HG03571 (cell line): ENCODE data around the gene SMAD2.
"Not testable (repeated sequence)": the region's sequence is repeated elsewhere in the genome, so short reads cannot be mapped to it uniquely, and the experiment has no call there.

ENCODE experiments used
- ATAC-seq: cut with Tn5 transposase; IDR thresholded peaks from one replicate; pipeline ENCODE4 v1.9.1; 2021; ENCODE audit not compliant: unreplicated experiment

SMAD2 gene

DNA sequence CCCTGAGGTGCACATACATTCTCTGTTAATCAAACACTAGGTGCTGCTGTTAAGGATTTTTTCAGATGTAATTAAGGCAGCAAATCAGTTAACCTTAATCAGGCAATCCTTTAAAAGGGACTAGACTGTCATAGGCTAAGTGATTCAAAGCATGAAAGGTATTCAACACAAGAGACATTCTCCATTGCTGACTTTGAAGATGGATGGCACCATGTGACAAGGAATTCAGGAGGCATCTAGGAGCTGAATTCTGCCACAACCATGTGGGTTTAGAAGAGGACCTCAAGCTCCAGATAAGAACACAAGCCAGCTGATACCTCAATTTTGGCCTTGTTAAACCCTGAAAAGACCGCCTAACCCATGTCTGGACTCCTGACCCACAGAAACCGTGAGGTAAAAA lies 84.0 kb downstream of the SMAD2 start:
- no peak for ATAC-seq

DNA sequence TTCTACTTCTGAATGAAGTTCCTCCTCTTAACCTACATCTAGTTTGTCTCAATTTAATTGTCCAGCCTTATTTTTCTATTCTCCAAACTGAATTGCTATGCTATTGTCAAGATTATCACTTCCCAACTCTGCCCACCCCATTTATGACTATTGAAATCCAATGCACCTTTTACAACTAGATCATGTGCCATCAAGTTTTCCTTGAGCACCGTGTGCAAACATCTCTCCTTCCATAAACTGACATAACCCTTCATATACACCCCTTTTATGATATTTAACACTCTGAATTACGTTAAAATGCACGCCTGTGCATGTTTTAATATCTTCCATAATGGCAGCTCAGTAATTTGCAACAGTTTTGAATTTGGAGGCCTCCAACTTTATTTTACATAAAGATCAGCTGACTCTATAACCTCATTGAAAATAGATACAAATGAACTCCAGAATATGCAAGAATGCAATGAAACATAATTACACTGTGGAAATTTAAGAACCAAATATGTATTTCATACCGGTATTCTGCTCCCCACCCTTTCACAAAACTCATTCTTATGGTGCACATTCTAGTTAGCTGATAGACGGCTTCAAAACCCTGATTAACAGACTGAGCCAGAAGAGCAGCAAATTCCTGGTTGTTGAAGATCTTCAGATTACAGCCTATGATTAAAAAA lies 85.5 kb downstream of the SMAD2 start:
- no peak for ATAC-seq

DNA sequence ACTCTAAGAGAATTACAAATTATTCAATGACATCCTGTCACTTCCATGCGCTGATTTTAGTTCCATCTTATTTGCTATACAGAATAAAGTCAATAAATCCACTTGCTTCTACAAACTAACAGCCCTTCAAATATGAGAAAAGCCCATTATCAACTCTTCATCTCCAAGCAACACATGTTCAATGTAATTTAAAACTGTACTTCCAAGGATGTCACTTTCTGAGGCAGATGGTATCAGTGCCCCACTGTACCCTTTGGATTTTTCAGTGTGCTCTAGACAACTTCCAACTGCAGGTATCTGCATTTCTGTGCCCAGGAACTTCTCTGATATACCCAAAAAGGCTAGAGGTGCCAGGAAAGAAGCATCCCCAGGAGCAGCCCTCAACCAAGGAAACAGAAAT lies 87.6 kb downstream of the SMAD2 start:
- ATAC-seq, result no peak

- ATAC-seq, result no peak
Observed at GRCh38 chr18:47838396-47838795, 92.1 kb downstream of the SMAD2 start.

DNA sequence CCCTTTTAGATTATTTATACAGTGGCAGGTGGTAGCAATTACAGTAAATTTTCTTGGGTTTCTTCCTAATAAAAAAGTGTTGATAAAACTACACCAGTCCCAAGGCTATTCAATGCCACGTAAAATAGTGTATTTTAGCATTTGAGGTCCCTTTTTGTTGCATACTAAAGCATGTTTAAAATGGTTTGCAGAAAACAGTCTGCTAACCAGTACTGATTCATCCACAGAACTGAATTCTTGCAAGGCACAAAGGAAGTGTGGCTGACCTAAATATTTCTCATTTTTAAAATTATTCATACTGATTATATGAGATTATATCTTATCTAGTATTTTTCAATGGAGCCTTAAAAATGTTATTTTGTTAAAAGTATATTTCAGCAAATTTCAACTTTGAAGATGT lies 98.1 kb downstream of the SMAD2 start:
- no peak for ATAC-seq

DNA sequence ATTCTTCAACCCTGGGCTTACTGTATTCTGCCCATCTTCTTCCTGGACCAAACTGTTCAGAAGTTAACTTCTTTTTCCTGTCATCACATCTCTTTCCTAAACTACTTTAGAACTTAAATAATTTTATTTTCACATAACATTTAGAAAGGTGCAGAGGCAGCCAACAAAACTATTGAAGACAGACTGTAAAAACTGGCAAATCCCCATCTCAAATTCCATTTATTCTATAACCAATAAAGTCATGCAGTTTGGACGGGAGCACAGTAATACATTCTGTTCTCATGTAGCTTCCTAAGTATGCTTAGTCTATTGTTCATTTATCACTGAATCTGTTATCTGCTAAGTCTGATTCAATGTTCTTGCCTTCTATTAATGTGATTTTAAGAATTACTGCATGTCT lies 99.1 kb downstream of the SMAD2 start:
- ATAC-seq, result no peak

GRCh38 chr18:47830772-47831171 lies 99.7 kb downstream of the SMAD2 start:
- ATAC-seq, result no peak

GRCh38 chr18:47829831-47830230 lies 100.6 kb downstream of the SMAD2 start:
- ATAC-seq, result no peak

DNA sequence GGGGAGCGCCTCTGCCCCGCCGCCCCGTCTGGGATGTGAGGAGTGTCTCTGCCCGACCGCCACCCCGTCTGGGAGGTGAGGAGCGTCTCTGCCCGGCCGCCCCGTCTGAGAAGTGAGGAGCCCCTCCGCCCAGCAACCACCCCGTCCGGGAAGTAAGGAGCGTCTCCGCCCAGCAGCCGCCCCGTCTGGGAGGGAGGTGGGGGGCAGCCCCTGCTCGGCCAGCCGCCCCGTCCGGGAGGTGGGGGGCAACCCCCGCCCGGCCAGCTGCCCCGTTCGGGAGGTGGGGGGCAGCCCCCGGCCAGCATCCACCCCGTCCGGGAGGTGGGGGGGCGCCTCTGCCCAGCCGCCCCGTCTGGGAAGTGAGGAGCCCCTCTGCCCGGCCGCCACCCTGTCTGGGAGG lies 102.4 kb downstream of the SMAD2 start:
- not testable (repeated sequence) for ATAC-seq

- no peak for ATAC-seq
Observed at GRCh38 chr18:47826157-47827074, 104.0 kb downstream of the SMAD2 start.

DNA sequence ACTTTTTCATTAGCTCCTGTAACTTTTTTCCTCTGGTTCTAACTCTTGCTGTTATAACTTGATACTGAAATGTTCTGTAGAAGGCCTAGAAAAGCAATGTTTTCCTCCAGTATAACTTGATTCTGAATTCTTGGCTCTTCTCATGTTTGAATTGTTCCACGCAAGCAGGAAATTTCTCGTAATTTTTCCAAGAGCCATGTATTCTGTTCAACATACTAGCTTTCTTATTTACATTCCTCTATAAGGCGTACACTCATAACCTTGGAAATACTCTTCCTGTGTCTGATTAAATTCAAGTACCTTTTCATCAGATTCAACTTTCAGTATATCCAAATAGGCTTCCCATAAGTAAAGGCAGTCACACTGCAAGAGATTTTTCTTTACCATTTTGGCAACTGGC lies 109.1 kb downstream of the SMAD2 start:
- ATAC-seq, result no peak

DNA sequence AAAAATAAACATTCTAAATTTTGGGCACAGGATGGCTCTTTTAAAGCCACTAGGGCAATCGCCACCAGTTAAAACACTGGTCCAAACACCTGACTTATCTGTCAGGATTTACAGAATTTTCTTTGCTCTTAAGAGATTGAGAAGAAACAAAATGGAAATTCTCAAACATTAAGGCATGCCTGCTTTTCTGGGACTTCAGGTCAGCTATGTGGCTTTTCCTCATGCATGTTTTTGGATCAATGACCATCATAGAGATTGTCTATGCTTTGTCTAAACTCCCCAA lies 112.7 kb downstream of the SMAD2 start:
- ATAC-seq, result no peak

GRCh38 chr18:47817017-47817794 lies 113.3 kb downstream of the SMAD2 start:
- no peak for ATAC-seq

DNA sequence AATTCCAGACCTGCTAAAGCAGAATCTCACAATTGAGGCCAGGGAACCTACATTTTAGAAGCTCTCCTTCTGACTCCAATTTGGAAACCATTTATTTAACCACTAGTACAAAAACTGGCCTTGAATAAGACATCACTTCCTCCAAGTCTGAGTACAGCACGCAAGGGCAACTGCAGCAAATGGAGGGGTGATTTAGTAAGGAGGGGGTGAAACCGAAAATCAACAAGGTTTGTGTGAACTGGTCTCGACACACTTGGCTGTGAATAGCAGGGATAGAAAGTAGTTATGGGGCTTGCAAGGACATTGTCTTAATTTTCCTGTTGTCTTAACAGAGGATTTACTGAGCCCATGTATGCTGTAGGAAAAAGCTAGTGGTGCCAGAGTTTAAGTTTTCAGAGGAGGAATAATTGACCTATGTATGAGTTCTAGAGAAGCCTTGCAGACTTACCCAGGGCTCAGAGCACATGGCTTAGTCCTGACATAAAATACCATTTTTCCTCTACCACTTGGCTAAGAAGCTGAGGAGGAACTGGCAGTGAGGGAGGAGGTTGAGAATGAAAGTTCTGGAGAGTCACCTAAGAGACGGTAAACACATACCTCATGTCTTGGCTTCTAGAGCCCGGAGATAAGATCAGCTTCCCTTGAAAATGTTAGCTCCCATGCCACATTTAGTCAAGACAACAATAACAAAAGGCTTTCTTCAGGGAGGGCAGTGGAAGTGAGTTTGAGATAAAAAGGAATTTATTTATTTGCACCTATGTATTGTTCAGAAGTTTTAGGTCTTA lies 114.8 kb downstream of the SMAD2 start:
- ATAC-seq, result no peak

- ATAC-seq, result no peak
Observed at GRCh38 chr18:47809420-47809819, 121.0 kb downstream of the SMAD2 start.

GRCh38 chr18:47802802-47803201 lies 127.7 kb downstream of the SMAD2 start:
- no peak for ATAC-seq

DNA sequence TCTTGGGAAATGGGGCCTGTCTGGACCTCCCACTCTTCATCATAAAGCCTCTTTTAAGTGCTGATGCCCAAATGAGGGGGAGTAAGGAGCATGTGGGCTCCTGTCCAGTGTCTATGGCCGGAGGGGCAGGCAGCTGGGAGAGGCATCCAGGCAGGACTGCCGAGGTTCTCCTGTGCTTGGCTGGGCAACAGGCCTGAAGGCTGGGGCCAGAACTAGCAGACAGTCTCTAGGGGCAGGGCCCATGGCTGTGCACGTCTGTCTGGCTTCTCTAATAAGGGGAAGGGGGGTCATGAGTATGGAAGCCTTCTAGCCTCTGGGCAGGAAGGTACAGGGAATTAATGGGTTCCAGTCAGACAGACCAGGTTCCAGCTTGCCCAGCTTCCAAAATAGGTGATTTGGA lies 128.6 kb downstream of the SMAD2 start:
- no peak for ATAC-seq

GRCh38 chr18:47800756-47801155 lies 129.7 kb downstream of the SMAD2 start:
- ATAC-seq, result no peak

DNA sequence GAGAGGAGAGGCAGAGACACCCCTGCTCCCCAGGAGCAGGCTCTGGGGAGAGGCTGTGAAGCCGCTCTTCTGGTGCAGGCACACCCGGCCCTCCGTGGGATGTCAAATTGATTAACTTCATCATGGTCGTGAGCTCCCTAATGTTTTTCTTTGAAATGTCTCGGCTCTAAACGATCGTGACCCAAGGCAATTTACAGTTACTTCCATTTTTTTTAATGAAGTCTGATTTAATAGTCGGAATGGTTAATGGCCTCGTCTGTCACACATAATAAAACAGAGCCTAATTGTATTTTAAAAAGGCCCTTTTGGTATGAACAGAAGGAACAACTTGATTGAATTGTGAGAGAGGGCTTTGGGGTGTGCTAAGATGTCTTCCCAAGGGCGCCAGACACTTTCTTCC lies 130.2 kb downstream of the SMAD2 start:
- no peak for ATAC-seq

DNA sequence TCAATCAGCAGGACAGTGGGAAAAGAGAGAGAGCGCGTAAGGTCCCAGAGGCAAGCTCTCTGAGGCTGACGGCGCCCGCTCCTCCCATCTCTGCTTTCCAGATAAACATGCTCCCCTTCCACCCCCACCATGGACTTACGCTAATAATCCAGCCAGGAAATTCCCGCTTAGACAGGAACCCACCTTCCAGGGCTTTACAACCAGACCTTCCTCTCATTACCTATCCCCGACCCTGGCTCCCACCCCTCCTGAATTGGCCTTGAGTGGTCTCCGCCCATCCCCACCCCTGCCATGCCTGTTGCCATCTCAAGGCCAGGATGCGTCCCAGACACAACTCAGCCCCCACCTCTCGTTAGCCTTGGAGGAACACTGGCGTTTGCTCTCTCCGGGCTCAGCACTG lies 131.1 kb downstream of the SMAD2 start:
- ATAC-seq, result no peak

DNA sequence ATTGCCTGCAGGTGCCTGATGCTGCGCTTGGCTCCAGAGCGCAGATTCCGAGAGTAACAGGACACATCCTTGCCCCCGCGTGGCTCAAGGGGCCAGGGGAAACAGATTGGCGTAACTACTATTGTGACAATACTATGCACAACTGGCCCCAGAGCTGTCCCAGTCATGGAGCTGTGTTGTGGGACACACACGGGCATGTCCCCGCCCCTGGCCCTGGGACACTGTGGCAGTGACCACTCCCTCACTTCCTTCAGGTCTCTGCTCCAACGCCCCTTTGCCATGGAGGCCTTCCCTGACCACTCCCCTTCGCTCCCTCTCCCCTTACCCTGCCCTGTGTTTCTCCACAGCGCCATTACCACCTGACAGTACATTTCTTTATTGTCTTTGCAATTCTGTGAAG lies 132.1 kb downstream of the SMAD2 start:
- ATAC-seq, result no peak
